Aorta (tissue), 5 donors: ENCODE data around the gene RBMS2. TPM values are rescaled to one million over a fixed set of nuclear protein-coding genes. Genes with fewer than 3 reads are reported as not detected.

Experiments used
- ATAC-seq: fragments of 200-7000 bp; cut with Tn5 transposase; one replicate; pipeline ENCODE4 v1.9.1; 2022; ENCODE audit warnings: moderate library complexity; ENCODE audit not compliant: low FRiP score
- DNase-seq, 2 donors: peaks; one replicate each; pipeline ENCODE4 v3.0.0-alpha.2; 2020
- H3K27ac ChIP-seq, 2 donors: one replicate each; pipeline ENCODE4 v1.5.1; 2013; ENCODE audit warnings: low read length in 2 of 2, mild to moderate bottlenecking in 2 of 2, moderate library complexity in 2 of 2, control low read depth in 1 of 2, inconsistent platforms in 1 of 2, low read depth in 1 of 2
- H3K27me3 ChIP-seq, 2 donors: one replicate each; pipeline ENCODE4 v1.6.1; 2013; ENCODE audit warnings: control low read depth in 1 of 2, low read length in 1 of 2, mild to moderate bottlenecking in 1 of 2, moderate library complexity in 1 of 2; ENCODE audit not compliant: insufficient read depth in 2 of 2, control insufficient read depth in 1 of 2
- H3K36me3 ChIP-seq, 2 donors: one replicate each; pipeline ENCODE4 v1.6.1; 2013; ENCODE audit warnings: control low read depth in 1 of 2, low read length in 1 of 2, mild to moderate bottlenecking in 1 of 2; ENCODE audit not compliant: insufficient read depth in 2 of 2, control insufficient read depth in 1 of 2
- H3K4me1 ChIP-seq, 2 donors: one replicate each; pipeline ENCODE4 v1.6.1; 2013; ENCODE audit warnings: low read length in 2 of 2, control low read depth in 1 of 2, mild to moderate bottlenecking in 1 of 2, moderate library complexity in 1 of 2; ENCODE audit not compliant: insufficient read depth in 2 of 2, control insufficient read depth in 1 of 2
- H3K4me3 ChIP-seq, 2 donors: one replicate each; pipeline ENCODE4 v1.5.1; 2013; ENCODE audit warnings: low read length in 2 of 2, control low read depth in 1 of 2, mild to moderate bottlenecking in 1 of 2
- H3K9me3 ChIP-seq: one replicate; pipeline ENCODE4 v1.6.1; 2013; ENCODE audit warnings: mild to moderate bottlenecking, low read length; ENCODE audit not compliant: control insufficient read depth
- WGBS, 2 donors: extraction: QIAGEN DNeasy Blood & Tissue Kit; methylation state at CpG; one replicate each; pipeline ENCODE4 v1.1.7; 2013; 5-methylcytosine and 5-hydroxymethylcytosine counted together
- intact Hi-C, 2 donors: fragments of 100-400 bp; cut with DNase I; formaldehyde crosslinking; loops; one replicate each; pipeline versions ENCODE4 v1.14.2 to v1.15.0; 2022
- long read RNA-seq, 2 donors: library from polyadenylated mRNA; unstranded; transcript quantifications; one replicate each; pipeline ENCODE4 v2.0.0, GENCODE V29; 2020 to 2021
- polyA plus RNA-seq, 2 donors: library from polyadenylated mRNA; stranded (reverse); fragments of 200-250 nt; gene quantifications; one replicate each; pipeline ENCODE4 v1.2.3, GENCODE V29; 2013
- total RNA-seq, 2 donors: library from RNA; stranded (reverse); fragmentation: NEBNext Ultra II Directional; extraction: Animal tissue kit (Norgen Biotek cat#: 25700); gene quantifications; one replicate each; pipeline ENCODE4 v1.2.1, GENCODE V29; 2021
- donor health status: healthy with polysubstance abuse.
- donor health status: Bipolar disorder and iron deficiency.
- donor health status: DM: no; HTN: no; CAD: no.
- donor health status: DM: no; HTN: no; CAD: no.
- donor health status: DM: yes; HTN: yes; CAD: no.

The RBMS2 gene
- total RNA-seq: 10 to 100 TPM; 67.4 to 72.0 TPM
- polyA plus RNA-seq: 10 to 100 TPM; 12.5 to 18.2 TPM
- long read RNA-seq, donor 1, full-length matches to known transcripts: 7 of 53 reads
- long read RNA-seq, donor 1, partial matches to known transcripts: 4 of 53 reads
- long read RNA-seq, donor 1, other reads (novel, unspliced or antisense): 42 of 53 reads
- long read RNA-seq, donor 2, partial matches to known transcripts: 3 of 19 reads
- long read RNA-seq, donor 2, other reads (novel, unspliced or antisense): 16 of 19 reads

DNA sequence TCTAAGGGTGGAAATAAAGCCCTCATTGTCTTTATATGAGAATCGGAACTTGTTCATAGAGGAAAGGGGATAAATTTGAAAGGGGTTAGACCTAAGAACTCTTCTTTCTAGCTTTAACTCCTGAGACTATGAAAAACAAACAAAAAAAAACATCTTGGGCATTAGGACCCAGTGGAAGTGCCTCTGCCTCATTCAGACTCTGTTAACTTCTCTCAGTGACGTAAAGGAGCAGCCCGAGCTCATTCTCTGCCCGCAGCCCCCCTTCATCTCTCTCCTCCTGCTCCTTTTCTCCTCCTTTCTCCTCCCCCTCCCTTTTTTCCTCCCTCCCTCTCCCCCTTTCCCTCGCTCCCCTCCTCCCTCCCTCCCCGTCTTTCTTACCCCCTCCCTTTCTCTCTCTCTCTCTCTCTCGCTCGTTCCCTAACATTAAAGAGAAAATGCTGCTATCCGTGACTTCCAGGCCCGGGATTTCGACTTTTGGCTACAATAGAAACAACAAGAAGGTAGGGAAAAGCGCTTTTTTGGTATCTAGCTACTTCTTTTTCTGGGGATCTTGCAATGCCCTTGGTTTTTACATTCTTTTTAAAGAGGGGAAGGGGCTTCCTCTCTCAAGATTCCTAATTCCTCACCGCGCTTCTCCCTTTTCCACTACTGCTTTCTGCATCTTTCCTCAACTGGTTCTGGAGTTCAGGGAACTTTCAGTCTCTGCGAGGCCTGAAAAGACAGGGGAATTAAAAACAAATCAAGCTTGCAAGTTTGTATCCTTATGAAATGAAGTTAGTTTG, at the start of gene RBMS2:
Gene RBMS2 (plus strand): TSS at position 231 of the 782 bp plus-strand sequence. CDS start 204 bp downstream, at position 435.
- Histone ChIP-seq H3K4me3 (peak within 1 kb of the TSS; percentile 85 to 98), H3K4me1 (peaks cover 0 to 2% of the 10 kb centered on the region in 2 donors), H3K36me3 (no peaks in the 10 kb centered on the region), H3K9me3 (no peaks in the 10 kb centered on the region), H3K27ac (peak within 1 kb of the TSS; percentile 64 to 89), H3K27me3 (no peaks in the 10 kb centered on the region)
- DNase-seq (peak; percentile 88 to 90), ATAC-seq (peak; percentile 96)
- intact Hi-C loops: loop anchor here in 1 of 2 donors (5.0 kb wide), 1 partner anchor 111 kb away; the partner anchor contains the start of gene BAZ2A
- WGBS, 2 donors: 0 to 1% methylated on average over 11 to 15 of the region's 15 CpGs

DNA sequence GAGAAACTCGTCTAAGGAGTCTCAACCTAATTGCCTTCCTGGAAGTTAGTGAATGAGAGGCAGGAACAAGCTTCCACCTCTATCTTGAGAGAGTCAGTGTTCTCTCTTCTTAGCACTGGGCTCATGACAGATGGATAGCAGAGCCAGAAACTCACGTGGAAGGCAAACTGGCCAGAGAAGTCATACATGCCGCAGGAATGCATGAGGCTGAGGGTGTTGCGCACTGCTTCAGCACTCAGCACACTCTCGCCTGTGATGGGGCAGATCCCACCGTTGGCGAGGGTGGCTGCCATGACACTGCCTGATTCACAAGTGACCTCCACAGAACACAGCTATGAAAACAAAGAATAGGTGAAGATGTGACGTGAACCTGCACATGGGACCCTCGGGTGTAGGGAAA, 47.2 kb upstream of the RBMS2 start:
- ATAC-seq: no peak
- intact Hi-C loops: no loop called here

DNA sequence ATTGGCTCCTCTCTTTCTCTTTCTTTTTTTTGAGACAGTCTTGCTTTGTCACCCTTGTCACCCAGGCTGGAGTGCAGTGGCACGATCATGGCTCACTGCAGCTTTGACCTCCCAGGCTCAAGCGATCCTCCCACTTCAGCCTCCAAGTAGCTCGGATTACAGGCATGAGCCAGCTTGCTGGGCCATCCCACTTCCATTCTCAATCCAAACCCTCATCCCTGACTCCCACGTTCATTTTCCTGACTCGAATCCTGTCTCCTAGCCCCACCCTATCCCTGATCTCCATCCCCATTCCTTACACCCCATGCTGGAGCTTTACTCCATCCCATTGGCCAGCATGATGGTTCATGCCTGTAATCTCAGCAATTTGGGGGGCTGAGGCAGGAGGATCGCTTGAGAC, 45.5 kb upstream of the RBMS2 start:
- Histone ChIP-seq H3K4me3 (no peak overlapping the region), H3K9me3 (no peaks in the 10 kb centered on the region), H3K36me3 (no peaks in the 10 kb centered on the region), H3K4me1 (no peaks in the 10 kb centered on the region), H3K27ac (no peak overlapping the region), H3K27me3 (no peaks in the 10 kb centered on the region)
- 88 to 94% methylated on average over 6 of the region's 6 CpGs for WGBS, 2 donors
- intact Hi-C loops: no loop called here
- DNase-seq (no peak), ATAC-seq (no peak)

More for the DNA sequence above, 47.2 kb upstream of the RBMS2 start:
- Histone ChIP-seq H3K4me3 (no peak overlapping the region), H3K4me1 (no peaks in the 10 kb centered on the region), H3K36me3 (no peaks in the 10 kb centered on the region), H3K9me3 (no peaks in the 10 kb centered on the region), H3K27me3 (no peaks in the 10 kb centered on the region), H3K27ac (no peak overlapping the region)
- 90% methylated on average over 9 of the region's 9 CpGs for WGBS, 2 donors
- DNase-seq: no peak

GRCh38 chr12:56476972-56477432, 44.6 kb upstream of the RBMS2 start:
- intact Hi-C loops: no loop called here
- no peak overlapping the region for H3K4me3 ChIP-seq
- no peaks in the 10 kb centered on the region for H3K4me1 ChIP-seq
- 89 to 90% methylated on average over 1 of the region's 1 CpG for WGBS, 2 donors
- no peak for DNase-seq
- H3K9me3 ChIP-seq: no peaks in the 10 kb centered on the region
- H3K36me3 ChIP-seq: no peaks in the 10 kb centered on the region
- no peak for ATAC-seq
- no peaks in the 10 kb centered on the region for H3K27me3 ChIP-seq
- H3K27ac ChIP-seq: no peak overlapping the region

DNA sequence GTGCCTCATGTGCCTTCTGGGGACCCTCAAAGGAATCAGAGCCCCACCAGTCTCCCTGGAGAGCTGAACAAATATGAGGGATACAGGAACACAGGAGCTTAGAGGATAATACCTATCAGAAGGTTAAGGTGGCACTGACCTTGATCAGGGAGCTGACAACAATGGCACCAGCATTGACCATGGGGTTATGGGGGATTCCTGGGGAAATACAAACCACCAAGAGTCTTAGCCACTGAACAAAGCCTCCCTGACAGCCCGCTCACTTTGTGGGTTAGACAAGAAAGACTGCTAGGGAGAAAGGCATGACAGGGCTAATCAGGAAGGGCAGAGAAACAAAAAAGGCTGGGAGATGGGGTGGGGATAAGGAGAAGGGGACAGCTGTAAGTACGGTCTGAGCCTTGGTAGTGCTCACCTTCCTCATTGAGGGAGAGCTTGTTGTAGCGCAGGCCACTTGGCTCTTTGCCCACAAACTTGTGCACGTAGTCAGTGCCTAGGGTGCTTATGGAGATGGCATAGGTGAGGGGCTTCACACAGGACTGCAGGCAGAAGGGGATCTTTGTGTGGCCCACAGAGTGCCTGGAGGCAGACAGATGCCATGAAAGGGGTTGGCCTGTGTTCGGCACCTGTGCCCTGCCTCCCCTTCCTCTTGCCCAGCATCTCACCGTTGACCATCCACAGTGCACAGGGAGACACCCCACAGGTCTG, 43.9 kb upstream of the RBMS2 start:
- Histone ChIP-seq H3K4me3 (no peak overlapping the region), H3K9me3 (no peaks in the 10 kb centered on the region), H3K36me3 (no peaks in the 10 kb centered on the region), H3K27ac (no peak overlapping the region), H3K27me3 (no peaks in the 10 kb centered on the region), H3K4me1 (no peaks in the 10 kb centered on the region)
- 84 to 88% methylated on average over 6 of the region's 6 CpGs for WGBS, 2 donors
- DNase-seq: no peak
- intact Hi-C loops: no loop called here
- ATAC-seq: no peak

DNA sequence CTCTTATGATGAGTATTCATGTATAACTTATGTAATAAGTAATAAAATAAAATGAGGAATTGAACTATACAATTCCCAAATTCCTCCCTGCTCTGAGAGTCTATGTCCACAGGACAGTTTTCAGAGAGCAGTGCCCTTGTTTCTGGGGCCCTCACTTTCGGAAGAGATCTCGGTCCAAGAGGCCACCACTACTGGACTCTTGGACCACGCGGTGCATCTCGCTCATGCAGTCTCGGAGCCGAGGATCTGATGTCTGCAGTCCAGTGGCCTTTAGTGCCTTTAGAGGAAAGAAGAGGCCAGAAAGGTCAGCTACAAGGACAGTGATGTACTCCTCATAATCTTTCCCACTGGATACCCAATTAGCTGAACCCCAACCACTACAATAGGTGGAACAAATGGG, 42.0 kb upstream of the RBMS2 start:
- Histone ChIP-seq H3K4me3 (no peak overlapping the region), H3K27ac (no peak overlapping the region), H3K36me3 (no peaks in the 10 kb centered on the region), H3K27me3 (no peaks in the 10 kb centered on the region), H3K4me1 (no peaks in the 10 kb centered on the region), H3K9me3 (no peaks in the 10 kb centered on the region)
- intact Hi-C loops: no loop called here
- no peak for DNase-seq
- 93 to 94% methylated on average over 7 of the region's 7 CpGs for WGBS, 2 donors
- ATAC-seq: no peak

- Histone ChIP-seq H3K27me3 (no peaks in the 10 kb centered on the region), H3K9me3 (no peaks in the 10 kb centered on the region), H3K4me3 (no peak overlapping the region), H3K27ac (no peak overlapping the region), H3K36me3 (no peaks in the 10 kb centered on the region), H3K4me1 (no peaks in the 10 kb centered on the region)
- DNase-seq (no peak), ATAC-seq (no peak)
- WGBS, 2 donors: 87 to 90% methylated on average over 1 of the region's 1 CpG
- intact Hi-C loops: no loop called here
Measured at GRCh38 chr12:56484566-56484965, 37.1 kb upstream of the RBMS2 start.

DNA sequence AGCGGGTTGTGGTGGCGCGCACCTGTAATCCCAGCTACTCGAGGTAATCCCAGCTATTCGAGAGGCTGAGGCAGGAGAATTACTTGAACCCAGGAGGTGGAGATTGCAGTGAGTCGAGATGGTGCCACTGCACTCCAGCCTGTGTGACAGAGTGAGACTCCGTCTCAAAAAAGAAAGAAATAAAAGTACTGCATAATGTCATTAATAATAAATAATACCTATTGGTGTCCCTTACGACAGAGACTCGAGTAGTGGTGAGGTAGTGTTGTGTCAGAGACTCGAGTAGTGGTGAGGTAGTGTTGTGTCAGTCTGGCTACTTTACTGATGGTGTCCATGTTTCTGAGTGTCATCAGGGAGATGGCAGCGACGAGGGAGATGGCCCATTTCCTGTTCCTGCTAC, 34.9 kb upstream of the RBMS2 start:
- Histone ChIP-seq H3K4me1 (no peaks in the 10 kb centered on the region), H3K27me3 (no peaks in the 10 kb centered on the region), H3K27ac (no peak overlapping the region), H3K4me3 (no peak overlapping the region), H3K36me3 (no peaks in the 10 kb centered on the region), H3K9me3 (no peaks in the 10 kb centered on the region)
- intact Hi-C loops: no loop called here
- ATAC-seq (no peak), DNase-seq (no peak)
- WGBS, 2 donors: 88 to 92% methylated on average over 12 of the region's 12 CpGs
